NB4 (cell line): ENCODE measurements around the gene CNPY3.

Experiments used
- MYC ChIP-seq: IDR thresholded peaks from 2 replicates; pipeline ENCODE4 v1.6.1; 2011; ENCODE audit warnings: low read depth, low read length
- POLR2A ChIP-seq: IDR thresholded peaks from 2 replicates; pipeline ENCODE4 v1.6.1; 2011; ENCODE audit warnings: mild to moderate bottlenecking; ENCODE audit not compliant: insufficient read length; ENCODE audit errors: extremely low read depth
- TF ChIP-seq, protein P1 (sequence below): IDR thresholded peaks from one replicate; pipeline ENCODE4 v1.5.1; 2012; ENCODE audit warnings: low read depth, low read length
- TF ChIP-seq, protein P2 (sequence below): IDR thresholded peaks from 2 replicates; pipeline ENCODE4 v1.6.1; 2011; ENCODE audit warnings: low read depth, low read length

DNA sequence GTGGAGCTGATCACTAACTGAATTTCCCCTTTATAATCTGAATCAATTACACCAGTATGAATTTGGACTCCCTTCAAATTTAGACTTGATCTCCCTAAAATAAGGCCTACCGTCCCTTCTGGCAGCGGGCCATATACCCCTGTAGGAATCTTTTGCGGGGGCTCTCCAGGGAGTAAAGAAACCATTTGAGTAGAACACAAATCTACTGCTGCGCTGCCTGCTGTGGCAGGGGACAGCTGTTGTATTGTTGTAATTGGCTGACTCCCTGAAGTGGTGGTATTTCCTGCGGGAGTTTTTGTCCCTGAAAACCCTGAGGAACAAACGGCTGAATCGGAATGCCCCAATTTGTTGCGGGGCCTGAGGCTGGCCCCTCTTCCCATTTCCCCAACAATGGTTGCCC, 29.4 kb upstream of the CNPY3 start:
- TF ChIP-seq POLR2A (no peak), MYC (no peak)
- TF ChIP-seq, protein P1, sequence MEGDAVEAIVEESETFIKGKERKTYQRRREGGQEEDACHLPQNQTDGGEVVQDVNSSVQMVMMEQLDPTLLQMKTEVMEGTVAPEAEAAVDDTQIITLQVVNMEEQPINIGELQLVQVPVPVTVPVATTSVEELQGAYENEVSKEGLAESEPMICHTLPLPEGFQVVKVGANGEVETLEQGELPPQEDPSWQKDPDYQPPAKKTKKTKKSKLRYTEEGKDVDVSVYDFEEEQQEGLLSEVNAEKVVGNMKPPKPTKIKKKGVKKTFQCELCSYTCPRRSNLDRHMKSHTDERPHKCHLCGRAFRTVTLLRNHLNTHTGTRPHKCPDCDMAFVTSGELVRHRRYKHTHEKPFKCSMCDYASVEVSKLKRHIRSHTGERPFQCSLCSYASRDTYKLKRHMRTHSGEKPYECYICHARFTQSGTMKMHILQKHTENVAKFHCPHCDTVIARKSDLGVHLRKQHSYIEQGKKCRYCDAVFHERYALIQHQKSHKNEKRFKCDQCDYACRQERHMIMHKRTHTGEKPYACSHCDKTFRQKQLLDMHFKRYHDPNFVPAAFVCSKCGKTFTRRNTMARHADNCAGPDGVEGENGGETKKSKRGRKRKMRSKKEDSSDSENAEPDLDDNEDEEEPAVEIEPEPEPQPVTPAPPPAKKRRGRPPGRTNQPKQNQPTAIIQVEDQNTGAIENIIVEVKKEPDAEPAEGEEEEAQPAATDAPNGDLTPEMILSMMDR, result no peak
- TF ChIP-seq, protein P2, sequence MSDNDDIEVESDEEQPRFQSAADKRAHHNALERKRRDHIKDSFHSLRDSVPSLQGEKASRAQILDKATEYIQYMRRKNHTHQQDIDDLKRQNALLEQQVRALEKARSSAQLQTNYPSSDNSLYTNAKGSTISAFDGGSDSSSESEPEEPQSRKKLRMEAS, result no peak
